Neural progenitor cell (in vitro differentiated cells): Measurements from ENCODE around the gene RLBP1. TPM values are rescaled to one million over a fixed set of nuclear protein-coding genes. Genes with fewer than 3 reads are reported as not detected.

Experiments
- DNase-seq: peaks from one replicate; pipeline ENCODE4 v3.0.0-alpha.2; 2016; ENCODE audit warnings: low spot score
- H2AFZ ChIP-seq: fragments of 200-600 bp; sonication (generic); replicated peaks from 2 replicates; pipeline ENCODE4 v1.6.1; 2016; ENCODE audit warnings: antibody characterized with exemption
- H3F3A ChIP-seq: fragments of 200-600 bp; sonication (generic); 2 replicates; pipeline ENCODE4 v1.6.1; 2016; ENCODE audit warnings: antibody characterized with exemption, low read depth
- H3K27ac ChIP-seq: fragments of 200-600 bp; sonication (generic); 2 replicates; pipeline ENCODE4 v1.5.1; 2016; ENCODE audit warnings: mild to moderate bottlenecking
- H3K27me3 ChIP-seq: fragments of 200-600 bp; sonication (generic); 2 replicates; pipeline ENCODE4 v1.6.1; 2016; ENCODE audit warnings: mild to moderate bottlenecking, moderate library complexity
- H3K36me3 ChIP-seq: fragments of 200-600 bp; sonication (generic); 2 replicates; pipeline ENCODE4 v1.5.1; 2016
- H3K4me1 ChIP-seq: fragments of 200-600 bp; sonication (generic); 2 replicates; pipeline ENCODE4 v1.6.1; 2016; ENCODE audit warnings: mixed run types
- H3K4me2 ChIP-seq: fragments of 200-600 bp; sonication (generic); 2 replicates; pipeline ENCODE4 v1.6.1; 2016
- H3K4me3 ChIP-seq: fragments of 200-600 bp; sonication (generic); 2 replicates; pipeline ENCODE4 v1.5.1; 2016
- H3K79me2 ChIP-seq: fragments of 200-600 bp; sonication (generic); 2 replicates; pipeline ENCODE4 v1.6.1; 2016; ENCODE audit warnings: low read depth
- H3K9ac ChIP-seq: fragments of 200-600 bp; sonication (generic); 2 replicates; pipeline ENCODE4 v1.6.1; 2016
- H3K9me3 ChIP-seq: fragments of 200-600 bp; sonication (generic); 2 replicates; pipeline ENCODE4 v1.5.1; 2016; ENCODE audit warnings: low read depth
- H4K20me1 ChIP-seq: fragments of 200-600 bp; sonication (generic); 2 replicates; pipeline ENCODE4 v1.6.1; 2016; ENCODE audit warnings: low read depth
- H3K27ac Mint-ChIP-seq: 3 replicates; pipeline ENCODE4 v1.8.0; 2021; ENCODE audit warnings: mixed read lengths
- H3K27me3 Mint-ChIP-seq: 2 replicates; pipeline ENCODE4 v1.8.0; 2022; ENCODE audit warnings: low read depth, mild to moderate bottlenecking, inconsistent platforms, moderate library complexity, mixed read lengths; ENCODE audit not compliant: insufficient read depth
- H3K36me3 Mint-ChIP-seq: 3 replicates; pipeline ENCODE4 v1.8.0; 2021; ENCODE audit warnings: mixed read lengths
- H3K4me1 Mint-ChIP-seq: 3 replicates; pipeline ENCODE4 v1.8.0; 2021; ENCODE audit warnings: mixed read lengths
- H3K4me3 Mint-ChIP-seq: 3 replicates; pipeline ENCODE4 v1.8.0; 2021; ENCODE audit warnings: mild to moderate bottlenecking, moderate library complexity, mixed read lengths
- H3K9me3 Mint-ChIP-seq: 3 replicates; pipeline ENCODE4 v1.8.0; 2020; ENCODE audit warnings: mixed read lengths
- CTCF ChIP-seq: fragments of 200-600 bp; sonication (generic); IDR thresholded peaks from 2 replicates; pipeline ENCODE4 v1.5.1; 2017; ENCODE audit warnings: antibody characterized with exemption, mild to moderate bottlenecking
- EZH2 ChIP-seq: fragments of 200-600 bp; sonication (generic); IDR thresholded peaks from 2 replicates; pipeline ENCODE4 v1.6.1; 2017; ENCODE audit warnings: antibody characterized with exemption, mild to moderate bottlenecking, moderate library complexity
- EZH2phosphoT487 ChIP-seq: fragments of 200-600 bp; sonication (generic); IDR thresholded peaks from 2 replicates; pipeline ENCODE4 v1.6.1; 2017; ENCODE audit warnings: antibody characterized with exemption
- total RNA-seq: library from RNA; depleted of rRNA; stranded (reverse); fragments of >200 nt; gene quantifications from 2 replicates; pipeline ENCODE4 v1.2.3, GENCODE V29; 2015; ENCODE audit warnings: low replicate concordance

The RLBP1 gene
- total RNA-seq, 1 donor from 2014 or later = 2.6 TPM

- H3K4me3 ChIP-seq = no peak overlapping the region
These were observed 17.6 kb downstream of the RLBP1 start for GRCh38 chr15:89203705-89204273.

GRCh38 chr15:89201465-89202005, 19.8 kb downstream of the RLBP1 start:
- Mint-ChIP-seq H3K4me1 (peaks cover 36% of the 10 kb centered on the region), H3K9me3 (no peaks in the 10 kb centered on the region)

More at GRCh38 chr15:89203705-89204273, 17.6 kb downstream of the RLBP1 start:
- no peak overlapping the region for H3K27ac Mint-ChIP-seq
- Histone ChIP-seq H3K9me3 (no peaks in the 10 kb centered on the region), H4K20me1 (peaks cover 4% of the 10 kb centered on the region), H3K27ac (no peak overlapping the region), H3K9ac (no peak overlapping the region), H3K4me2 (no peak overlapping the region), H3F3A (peaks cover 14% of the 10 kb centered on the region), H2AFZ (no peak overlapping the region), H3K36me3 (no peaks in the 10 kb centered on the region), H3K79me2 (no peaks in the 10 kb centered on the region), H3K4me1 (peaks cover 15% of the 10 kb centered on the region), H3K27me3 (no peaks in the 10 kb centered on the region)
- peaks cover 8% of the 10 kb centered on the region for H3K27me3 Mint-ChIP-seq
- H3K9me3 Mint-ChIP-seq = no peaks in the 10 kb centered on the region
- peaks cover 3% of the 10 kb centered on the region for H3K36me3 Mint-ChIP-seq
- DNase-seq = no peak
- H3K4me1 Mint-ChIP-seq = peaks cover 22% of the 10 kb centered on the region
- H3K4me3 Mint-ChIP-seq = no peak overlapping the region
- no peak for TF ChIP-seq EZH2
- no peak for TF ChIP-seq EZH2phosphoT487
- TF ChIP-seq CTCF = no peak

GRCh38 chr15:89200182-89200581, 21.2 kb downstream of the RLBP1 start:
- peak overlapping the region; percentile 53 for H3K27ac Mint-ChIP-seq
- no peaks in the 10 kb centered on the region for H3K79me2 ChIP-seq
- H3K4me2 ChIP-seq = peak overlapping the region; percentile 70
- H3K36me3 ChIP-seq = no peaks in the 10 kb centered on the region
- H3F3A ChIP-seq = peaks cover 34% of the 10 kb centered on the region
- peaks cover 4% of the 10 kb centered on the region for H4K20me1 ChIP-seq
- no peaks in the 10 kb centered on the region for H3K9me3 Mint-ChIP-seq
- no peak overlapping the region for H3K4me3 Mint-ChIP-seq
- no peak for DNase-seq
- H3K4me1 ChIP-seq = peaks cover 44% of the 10 kb centered on the region
- no peaks in the 10 kb centered on the region for H3K27me3 ChIP-seq
- no peak overlapping the region for H3K4me3 ChIP-seq
- H3K27ac ChIP-seq = peak overlapping the region; percentile 82
- H3K9ac ChIP-seq = no peak overlapping the region
- peaks cover 48% of the 10 kb centered on the region for H3K4me1 Mint-ChIP-seq
- no peak overlapping the region for H2AFZ ChIP-seq
- no peaks in the 10 kb centered on the region for H3K9me3 ChIP-seq
- H3K36me3 Mint-ChIP-seq = peaks cover 6% of the 10 kb centered on the region
- TF ChIP-seq EZH2phosphoT487 (no peak), EZH2 (no peak), CTCF (no peak)
- peaks cover 7% of the 10 kb centered on the region for H3K27me3 Mint-ChIP-seq

More at GRCh38 chr15:89201465-89202005, 19.8 kb downstream of the RLBP1 start:
- no peak for TF ChIP-seq CTCF
- TF ChIP-seq EZH2 = no peak
- TF ChIP-seq EZH2phosphoT487 = no peak
- no peak overlapping the region for H3K4me3 ChIP-seq
- H2AFZ ChIP-seq = no peak overlapping the region
- H3K27me3 ChIP-seq = no peaks in the 10 kb centered on the region
- H3K4me3 Mint-ChIP-seq = no peak overlapping the region
- DNase-seq = no peak
- no peaks in the 10 kb centered on the region for H3K79me2 ChIP-seq
- H4K20me1 ChIP-seq = peaks cover 4% of the 10 kb centered on the region
- H3K36me3 Mint-ChIP-seq = peaks cover 5% of the 10 kb centered on the region
- peaks cover 34% of the 10 kb centered on the region for H3F3A ChIP-seq
- H3K27ac Mint-ChIP-seq = no peak overlapping the region
- peaks cover 7% of the 10 kb centered on the region for H3K27me3 Mint-ChIP-seq
- H3K36me3 ChIP-seq = no peaks in the 10 kb centered on the region
- no peak overlapping the region for H3K27ac ChIP-seq
- H3K4me2 ChIP-seq = no peak overlapping the region
- H3K9me3 ChIP-seq = no peaks in the 10 kb centered on the region
- H3K9ac ChIP-seq = no peak overlapping the region
- peaks cover 37% of the 10 kb centered on the region for H3K4me1 ChIP-seq
